C4-2B (cell line): Measurements from ENCODE around the gene TOPAZ1.

Source experiments
- ZFX ChIP-seq: fragments of 450-650 bp; IDR thresholded peaks from 2 replicates; pipeline ENCODE4 v1.6.1; 2017
- TF ChIP-seq, protein P1 (sequence below): fragments of 450-650 bp; conservative IDR thresholded peaks from 2 replicates; pipeline ENCODE4 v1.5.1; 2017; ENCODE audit warnings: mild to moderate bottlenecking

- TF ChIP-seq, protein P1, sequence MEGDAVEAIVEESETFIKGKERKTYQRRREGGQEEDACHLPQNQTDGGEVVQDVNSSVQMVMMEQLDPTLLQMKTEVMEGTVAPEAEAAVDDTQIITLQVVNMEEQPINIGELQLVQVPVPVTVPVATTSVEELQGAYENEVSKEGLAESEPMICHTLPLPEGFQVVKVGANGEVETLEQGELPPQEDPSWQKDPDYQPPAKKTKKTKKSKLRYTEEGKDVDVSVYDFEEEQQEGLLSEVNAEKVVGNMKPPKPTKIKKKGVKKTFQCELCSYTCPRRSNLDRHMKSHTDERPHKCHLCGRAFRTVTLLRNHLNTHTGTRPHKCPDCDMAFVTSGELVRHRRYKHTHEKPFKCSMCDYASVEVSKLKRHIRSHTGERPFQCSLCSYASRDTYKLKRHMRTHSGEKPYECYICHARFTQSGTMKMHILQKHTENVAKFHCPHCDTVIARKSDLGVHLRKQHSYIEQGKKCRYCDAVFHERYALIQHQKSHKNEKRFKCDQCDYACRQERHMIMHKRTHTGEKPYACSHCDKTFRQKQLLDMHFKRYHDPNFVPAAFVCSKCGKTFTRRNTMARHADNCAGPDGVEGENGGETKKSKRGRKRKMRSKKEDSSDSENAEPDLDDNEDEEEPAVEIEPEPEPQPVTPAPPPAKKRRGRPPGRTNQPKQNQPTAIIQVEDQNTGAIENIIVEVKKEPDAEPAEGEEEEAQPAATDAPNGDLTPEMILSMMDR = no peak
- no peak for TF ChIP-seq ZFX
Observed at GRCh38 chr3:44359146-44359751, 117.6 kb downstream of the TOPAZ1 start.
